GM23248 (cell line): ENCODE results near the gene NDEL1.

Source experiments
- EZH2 ChIP-seq: fragments of 200-600 bp; sonication (generic); IDR thresholded peaks from 2 replicates; pipeline ENCODE4 v1.6.1; 2018; ENCODE audit warnings: antibody characterized with exemption, mild to moderate bottlenecking; ENCODE audit not compliant: insufficient read depth, poor library complexity, severe bottlenecking
- EZH2phosphoT487 ChIP-seq: fragments of 200-600 bp; sonication (generic); IDR thresholded peaks from 2 replicates; pipeline ENCODE4 v1.6.1; 2018; ENCODE audit warnings: antibody characterized with exemption, moderate library complexity, mild to moderate bottlenecking, low read depth; ENCODE audit not compliant: insufficient read depth

GRCh38 chr17:8490256-8491023 is 54.8 kb downstream of the NDEL1 start:
- TF ChIP-seq EZH2phosphoT487: no peak
- TF ChIP-seq EZH2: no peak
